Stimulated activated CD4-positive, alpha-beta T cell treated with anti-CD3 and anti-CD28 coated beads, TNF-alpha, amount 100 ng/mL, for 4 hours (primary cell): ENCODE results near the gene NCCRP1.

ENCODE experiments used
- DNase-seq, 3 experiments: peaks; one replicate each; pipeline ENCODE4 v3.0.0-alpha.2; 2020; ENCODE audit warnings: low read depth in 3 of 3

The NCCRP1 gene

GRCh38 chr19:39196860-39197562 lies at the start of gene NCCRP1:
NCCRP1 (plus strand) TSS chr19:39196964; CDS start chr19:39196983, 19 bp downstream.
- DNase-seq = no peak

GRCh38 chr19:39147480-39147879 lies 49.3 kb upstream of the NCCRP1 start:
- DNase-seq = no peak

- no peak for DNase-seq
These were observed 47.7 kb upstream of the NCCRP1 start for GRCh38 chr19:39148939-39149529.

- DNase-seq = no peak
These were observed 46.5 kb upstream of the NCCRP1 start for GRCh38 chr19:39150235-39150634.

GRCh38 chr19:39150807-39151600 lies 45.8 kb upstream of the NCCRP1 start:
- no peak for DNase-seq

- DNase-seq = no peak
These were observed 44.7 kb upstream of the NCCRP1 start for GRCh38 chr19:39152066-39152465.

GRCh38 chr19:39154100-39154628 lies 42.6 kb upstream of the NCCRP1 start:
- no peak for DNase-seq

- DNase-seq = no peak
These were observed 42.1 kb upstream of the NCCRP1 start for GRCh38 chr19:39154629-39155100.

- no peak for DNase-seq
These were observed 41.6 kb upstream of the NCCRP1 start for GRCh38 chr19:39155114-39155700.

GRCh38 chr19:39155741-39156140 lies 41.0 kb upstream of the NCCRP1 start:
- DNase-seq = no peak

GRCh38 chr19:39156326-39157230 lies 40.2 kb upstream of the NCCRP1 start:
- no peak for DNase-seq

- no peak for DNase-seq
These were observed 39.3 kb upstream of the NCCRP1 start for GRCh38 chr19:39157275-39157996.

- no peak for DNase-seq
These were observed 38.8 kb upstream of the NCCRP1 start for GRCh38 chr19:39157997-39158389.

- DNase-seq = no peak
These were observed 38.0 kb upstream of the NCCRP1 start for GRCh38 chr19:39158646-39159260.

GRCh38 chr19:39160523-39160861 lies 36.3 kb upstream of the NCCRP1 start:
- DNase-seq = no peak

- no peak for DNase-seq
These were observed 35.7 kb upstream of the NCCRP1 start for GRCh38 chr19:39160889-39161672.

- DNase-seq = no peak
These were observed 34.2 kb upstream of the NCCRP1 start for GRCh38 chr19:39162441-39163043.

- DNase-seq = no peak
These were observed 33.1 kb upstream of the NCCRP1 start for GRCh38 chr19:39163621-39164020.

GRCh38 chr19:39164289-39164688 lies 32.5 kb upstream of the NCCRP1 start:
- no peak for DNase-seq
